Non-pigmented ciliary epithelial cell (primary cell): ENCODE data around the gene COA3.
"Not testable (repeated sequence)": the region's sequence is repeated elsewhere in the genome, so short reads cannot be mapped to it uniquely, and the experiment has no call there.

ENCODE experiments used
- DNase-seq: peaks from one replicate; pipeline ENCODE4 v3.0.0-alpha.2; 2010; ENCODE audit warnings: low read depth

Gene COA3

DNA sequence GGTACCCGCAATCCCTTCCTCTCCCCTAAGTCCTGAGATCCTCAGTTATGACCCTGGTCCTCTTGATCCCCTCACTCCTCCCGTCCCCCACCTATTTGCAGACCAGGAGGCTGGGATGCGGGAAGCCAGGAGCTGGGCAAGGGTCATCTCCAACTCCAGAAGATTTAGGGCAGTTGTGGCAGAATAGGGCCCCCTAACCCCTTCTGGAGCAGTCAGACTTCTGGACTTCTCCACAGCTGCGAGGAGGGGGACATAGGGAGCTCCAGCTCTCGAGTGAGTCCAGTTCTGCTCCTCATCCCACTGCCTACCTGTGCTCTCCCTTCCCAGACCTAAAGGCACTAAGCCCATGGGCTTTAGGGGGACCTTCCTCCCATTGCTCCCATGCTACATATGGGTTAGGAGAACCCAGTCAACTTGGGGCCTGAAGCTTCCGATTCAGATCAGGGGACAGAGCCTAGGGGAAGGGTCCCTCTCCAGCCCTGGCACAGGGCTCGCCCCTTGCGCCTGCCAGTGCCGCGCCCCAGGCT, 16.8 kb downstream of the COA3 start:
- DNase-seq = no peak

DNA sequence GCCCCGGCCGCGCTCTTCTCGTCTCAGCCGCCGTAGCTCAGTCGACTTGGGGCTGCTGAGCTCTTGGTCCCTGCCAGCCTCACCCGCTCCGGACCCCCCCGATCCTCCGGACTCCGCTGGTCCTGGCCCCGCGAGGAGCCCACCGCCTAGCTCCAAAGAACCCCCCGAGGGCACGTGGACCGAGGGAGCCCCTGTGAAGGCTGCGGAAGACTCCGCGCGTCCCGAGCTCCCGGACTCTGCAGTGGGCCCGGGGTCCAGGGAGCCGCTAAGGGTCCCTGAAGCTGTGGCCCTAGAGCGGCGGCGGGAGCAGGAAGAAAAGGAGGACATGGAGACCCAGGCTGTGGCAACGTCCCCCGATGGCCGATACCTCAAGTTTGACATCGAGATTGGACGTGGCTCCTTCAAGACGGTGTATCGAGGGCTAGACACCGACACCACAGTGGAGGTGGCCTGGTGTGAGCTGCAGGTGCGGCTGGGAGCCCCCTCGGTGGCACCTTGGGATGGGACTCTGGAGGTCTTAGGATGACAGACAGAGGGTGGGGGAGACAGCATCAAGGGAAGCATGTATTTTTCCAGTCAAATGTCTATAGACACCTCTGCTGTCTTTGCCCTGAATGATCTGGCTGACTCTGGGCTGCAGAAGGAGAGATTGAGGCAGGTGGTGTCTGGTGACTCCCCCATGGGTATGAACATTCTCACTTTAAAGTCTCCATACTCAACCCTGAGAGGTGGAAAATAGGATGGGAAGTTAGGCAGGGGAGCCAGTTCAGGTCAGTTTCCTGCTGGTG, 17.5 kb downstream of the COA3 start:
- no peak for DNase-seq

DNA sequence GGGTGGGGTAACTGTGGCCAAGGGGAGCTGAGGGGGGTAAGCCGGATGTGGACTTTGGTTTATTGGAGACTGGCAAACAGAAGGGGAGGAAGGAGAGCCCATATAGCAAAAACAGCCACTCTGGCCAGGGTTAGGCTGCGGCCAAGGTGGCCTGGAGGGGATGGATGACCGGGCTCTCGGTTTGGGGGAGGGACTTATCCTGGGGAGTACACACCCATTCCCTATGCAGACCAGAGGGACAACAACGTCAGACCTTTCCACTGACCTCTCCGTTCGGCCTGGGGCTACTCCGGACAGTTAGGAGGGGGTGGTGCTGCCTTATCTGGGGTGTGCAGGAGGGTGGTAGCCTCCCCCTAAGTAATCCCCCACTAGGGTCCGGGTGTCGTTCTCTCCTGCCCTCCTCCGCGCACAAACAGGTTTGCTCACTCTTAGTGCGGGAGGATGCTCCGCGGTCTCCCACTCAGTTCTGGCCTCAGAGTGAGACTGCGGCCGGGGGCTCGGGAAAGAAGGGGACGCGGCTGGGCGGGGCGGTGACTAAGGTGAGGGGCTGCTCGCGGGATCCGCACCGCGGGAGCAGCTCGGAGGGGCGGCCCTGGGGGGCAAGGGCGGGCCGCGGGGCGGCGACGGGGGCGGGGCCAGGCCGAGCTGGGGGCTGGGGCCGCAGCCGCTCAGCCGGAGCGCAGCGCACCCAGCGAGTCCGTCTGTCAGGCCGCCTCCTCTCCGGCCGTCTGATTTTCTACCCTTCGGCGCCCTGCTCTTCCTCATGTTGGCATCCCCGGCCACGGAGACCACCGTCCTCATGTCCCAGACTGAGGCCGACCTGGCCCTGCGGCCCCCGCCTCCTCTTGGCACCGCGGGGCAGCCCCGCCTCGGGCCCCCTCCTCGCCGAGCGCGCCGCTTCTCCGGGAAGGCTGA, 18.3 kb downstream of the COA3 start, which contains the start of gene WNK4:
Gene WNK4, plus strand, starts transcription at position 675 of the 915 bp plus-strand sequence. Its CDS starts 89 bp downstream, at position 764.
- DNase-seq = no peak

DNA sequence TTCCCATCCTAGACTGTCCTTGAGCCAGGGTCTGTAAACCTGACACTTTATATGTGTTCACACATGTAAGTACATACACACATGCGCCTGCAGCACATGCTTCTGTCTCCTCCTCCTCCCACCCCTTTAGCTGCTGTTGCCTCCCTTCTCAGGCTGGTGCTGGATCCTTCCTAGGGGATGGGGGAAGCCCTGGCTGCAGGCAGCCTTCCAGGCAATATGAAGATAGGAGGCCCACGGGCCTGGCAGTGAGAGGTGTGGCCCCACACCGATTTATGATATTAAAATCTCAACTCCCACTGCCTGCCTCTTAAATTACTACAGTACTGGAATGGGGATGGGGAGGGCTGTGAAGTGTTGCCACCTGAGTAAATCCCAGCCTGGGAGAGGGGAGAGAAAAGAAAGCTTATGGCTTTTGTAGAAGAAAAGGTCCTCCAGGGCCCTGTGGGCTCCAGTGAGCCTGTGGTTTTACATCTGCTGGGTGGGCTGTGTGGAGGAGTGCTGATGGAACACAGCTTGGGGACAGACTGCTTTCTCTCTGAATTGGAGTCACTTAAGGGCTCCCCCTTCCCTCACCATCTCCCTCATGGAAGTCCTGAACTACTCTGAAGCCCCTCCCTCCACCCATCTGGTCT, 19.1 kb downstream of the COA3 start:
- DNase-seq = no peak

DNA sequence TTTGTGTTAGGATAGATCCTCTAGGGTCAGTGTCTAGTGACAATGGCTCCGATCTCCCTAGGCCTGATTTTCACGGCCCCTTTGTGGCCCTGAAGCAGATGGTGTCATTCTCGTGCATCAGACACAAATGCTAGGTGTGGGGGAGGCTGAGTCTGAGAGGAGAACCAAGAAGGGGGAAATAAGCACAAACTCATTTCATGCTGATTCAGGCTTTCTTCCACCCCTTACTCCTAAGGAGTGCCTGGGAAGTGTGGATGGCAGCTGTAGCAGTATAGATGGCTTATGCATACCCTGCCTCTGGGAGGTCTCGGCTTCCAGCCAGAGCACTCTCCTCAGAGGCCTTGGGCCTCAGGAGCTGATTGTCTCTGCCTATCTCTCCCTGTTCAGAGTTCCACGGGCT, 19.9 kb downstream of the COA3 start:
- no peak for DNase-seq

DNA sequence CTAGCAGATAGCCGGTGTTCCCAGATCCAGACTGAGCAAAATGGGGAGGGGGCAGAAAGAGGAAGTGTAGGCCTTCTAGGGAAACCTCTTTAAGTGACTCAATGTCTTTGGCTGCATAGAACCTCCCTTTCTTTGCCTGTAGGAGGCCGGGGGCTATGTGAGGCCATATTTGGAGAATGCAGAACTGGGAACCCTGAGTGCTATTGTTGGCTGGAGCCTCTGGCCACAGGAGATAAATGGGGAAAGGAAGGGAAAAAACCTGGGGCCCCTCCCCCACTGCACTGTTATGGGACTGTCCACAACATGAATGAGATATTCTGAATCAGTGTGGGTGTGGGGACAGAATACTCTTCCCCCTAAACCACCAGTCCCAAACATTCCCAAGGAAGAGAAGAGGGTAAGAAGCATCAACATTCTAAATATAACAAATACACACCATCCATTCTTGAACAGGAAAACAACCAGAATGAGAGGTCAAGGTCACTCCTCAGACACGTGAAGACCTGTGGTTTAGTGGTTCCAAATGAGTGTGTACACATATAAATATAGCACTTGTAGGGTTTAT, 22.9 kb downstream of the COA3 start:
- no peak for DNase-seq

DNA sequence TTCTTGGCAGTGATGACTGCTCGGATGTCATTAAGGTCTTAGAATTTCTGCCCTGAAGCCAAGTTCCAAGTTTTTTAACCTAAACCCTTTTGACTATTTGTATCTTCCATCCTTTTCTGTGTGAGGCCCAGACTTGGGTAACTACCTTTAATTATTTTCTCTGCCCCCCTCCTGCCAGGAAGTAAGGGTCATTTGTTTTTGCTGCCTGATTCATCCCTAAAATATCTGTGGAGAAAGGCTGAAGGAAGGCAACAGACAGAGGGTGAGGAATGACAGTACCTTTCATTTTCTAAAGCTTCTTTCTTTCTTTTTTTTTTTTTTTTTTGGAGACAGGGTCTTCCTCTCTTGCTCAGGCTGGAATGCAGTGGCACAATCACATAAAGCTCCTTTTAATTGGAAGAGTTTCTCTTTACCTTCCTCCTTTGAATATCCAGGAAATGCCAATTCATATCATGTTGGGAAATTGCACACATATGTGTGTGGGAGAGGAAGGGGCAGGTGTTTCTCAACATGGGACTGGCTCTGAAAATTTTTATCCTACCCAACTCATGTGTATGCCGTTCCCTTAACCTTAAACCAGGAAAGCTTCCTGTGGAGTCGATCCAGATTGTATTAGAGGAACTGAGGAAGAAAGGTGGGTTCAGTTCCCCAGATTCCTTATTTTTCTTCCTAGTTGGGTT, 24.3 kb downstream of the COA3 start:
- no peak for DNase-seq

DNA sequence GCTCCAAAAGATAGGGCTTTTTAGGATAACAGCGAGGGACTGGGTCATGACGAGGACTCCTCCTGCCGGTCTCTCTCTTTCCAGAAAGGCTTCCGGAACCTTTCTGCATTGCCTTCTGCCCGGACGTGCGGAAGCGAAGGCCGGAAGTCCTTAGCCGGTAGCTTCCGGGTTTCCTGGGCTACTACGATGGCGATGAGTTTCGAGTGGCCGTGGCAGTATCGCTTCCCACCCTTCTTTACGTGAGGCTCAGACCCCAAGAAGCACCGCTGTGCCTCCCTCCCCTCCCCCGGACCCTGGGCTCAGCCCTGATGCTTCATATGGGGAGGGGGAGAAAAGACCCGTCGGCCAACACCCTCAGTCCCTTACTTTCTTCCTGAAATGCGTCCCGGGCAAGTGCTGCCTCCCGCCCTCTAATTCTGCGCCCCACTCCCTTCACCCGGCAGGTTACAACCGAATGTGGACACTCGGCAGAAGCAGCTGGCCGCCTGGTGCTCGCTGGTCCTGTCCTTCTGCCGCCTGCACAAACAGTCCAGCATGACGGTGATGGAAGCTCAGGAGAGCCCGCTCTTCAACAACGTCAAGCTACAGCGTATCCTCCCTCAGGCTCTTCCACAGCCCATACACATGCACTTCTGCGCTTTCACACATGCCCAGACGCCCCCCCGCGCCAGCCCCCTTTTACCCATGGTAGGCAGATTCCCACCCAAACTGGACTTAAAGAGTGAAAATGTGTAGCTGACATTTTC, 25.0 kb downstream of the COA3 start, which contains the start of gene VPS25:
Gene VPS25, plus strand, starts transcription at position 160 of the 746 bp plus-strand sequence. Its CDS starts 27 bp downstream, at position 187.
- no peak for DNase-seq

DNA sequence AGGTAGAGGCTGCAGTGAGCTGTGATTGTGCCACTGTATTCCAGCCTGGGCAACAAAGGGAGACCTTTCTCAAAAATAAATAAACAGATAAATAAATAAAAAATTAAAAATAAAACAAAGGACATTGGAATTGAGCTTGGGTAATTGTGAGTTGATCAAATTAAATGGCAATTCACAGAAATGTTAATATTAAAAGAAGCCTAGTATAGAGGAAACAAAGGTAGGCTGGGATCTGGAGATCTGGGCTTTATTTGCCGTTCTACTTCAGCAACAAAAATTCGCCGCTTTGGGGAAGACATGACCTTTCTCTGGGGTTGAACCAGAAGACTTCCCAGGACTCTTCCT, 25.6 kb downstream of the COA3 start:
- DNase-seq = no peak

DNA sequence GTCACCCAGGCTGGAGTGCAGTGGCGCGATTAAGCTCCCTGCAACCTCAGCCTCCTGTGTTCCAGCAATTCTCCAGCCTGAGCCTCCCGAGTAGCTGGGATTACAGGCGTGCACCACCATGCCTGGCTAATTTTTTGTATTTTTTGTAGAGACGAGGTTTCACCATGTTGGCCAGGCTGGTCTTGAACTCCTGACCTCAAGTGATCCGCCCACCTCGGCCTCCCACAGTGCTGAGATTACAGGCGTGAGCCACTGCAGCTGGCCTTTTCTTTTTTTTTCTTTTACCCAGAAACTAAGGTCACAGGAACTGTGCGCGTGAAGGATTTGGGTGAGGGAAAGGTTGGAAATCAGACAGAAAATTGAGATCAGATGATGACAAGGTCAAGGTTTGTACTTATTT, 28.5 kb downstream of the COA3 start:
- DNase-seq = not testable (repeated sequence)

DNA sequence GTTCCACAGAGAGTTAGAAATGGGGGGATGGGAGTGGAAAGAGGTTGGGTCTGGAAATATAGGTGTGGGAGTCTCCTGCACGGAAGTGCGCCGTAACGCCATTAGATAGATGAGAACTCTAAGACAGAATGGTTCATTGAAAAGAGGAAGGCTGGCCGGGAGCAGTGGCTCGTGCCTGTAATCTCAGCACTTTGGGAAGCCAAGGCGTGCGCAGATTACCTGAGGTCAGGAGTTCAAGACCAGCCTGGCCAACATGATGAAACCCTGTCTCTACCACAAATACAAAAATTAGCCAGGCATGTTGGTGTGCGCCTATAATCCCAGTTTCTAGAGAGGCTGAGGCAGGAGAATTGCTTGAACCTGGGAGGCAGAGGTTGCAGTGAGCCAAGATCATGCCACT, 30.5 kb downstream of the COA3 start:
- DNase-seq = not testable (repeated sequence)

DNA sequence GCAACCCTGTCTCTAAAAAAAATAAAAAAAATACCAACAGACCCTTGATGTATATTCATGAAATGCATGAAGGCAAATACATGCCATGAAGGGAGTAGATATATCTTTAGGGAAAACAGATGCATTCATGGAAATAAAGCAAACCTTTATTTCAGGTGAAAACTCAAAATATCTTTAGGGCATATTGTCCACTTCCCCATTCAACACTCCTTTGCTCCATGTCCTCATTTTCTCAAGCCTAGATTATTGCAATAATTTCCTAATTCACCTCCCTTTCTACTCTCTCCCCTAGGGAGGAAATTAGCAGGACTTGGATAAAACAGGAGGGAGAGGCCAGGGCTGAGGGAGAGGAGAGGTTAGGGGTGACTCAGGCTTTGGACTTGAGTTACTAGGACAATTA, 31.0 kb downstream of the COA3 start:
- no peak for DNase-seq

DNA sequence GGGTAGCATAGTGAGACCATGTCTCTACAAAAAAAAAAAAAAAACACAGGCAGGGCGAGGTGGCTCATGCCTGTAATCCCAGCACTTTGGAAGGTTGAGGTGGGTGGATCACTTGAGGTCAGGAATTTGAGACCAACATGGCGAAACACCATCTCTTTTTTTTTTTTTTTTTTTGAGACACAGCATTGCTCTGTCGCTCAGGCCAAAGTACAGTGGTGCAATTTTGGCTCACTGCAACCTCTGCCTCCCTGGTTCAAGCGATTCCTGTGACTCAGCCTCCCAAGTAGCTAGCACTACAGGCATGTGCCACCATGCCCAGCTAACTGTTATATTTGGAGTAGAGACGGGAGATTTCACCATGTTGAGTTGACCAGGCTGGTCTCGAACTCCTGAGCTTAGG, 32.4 kb downstream of the COA3 start:
- no peak for DNase-seq

DNA sequence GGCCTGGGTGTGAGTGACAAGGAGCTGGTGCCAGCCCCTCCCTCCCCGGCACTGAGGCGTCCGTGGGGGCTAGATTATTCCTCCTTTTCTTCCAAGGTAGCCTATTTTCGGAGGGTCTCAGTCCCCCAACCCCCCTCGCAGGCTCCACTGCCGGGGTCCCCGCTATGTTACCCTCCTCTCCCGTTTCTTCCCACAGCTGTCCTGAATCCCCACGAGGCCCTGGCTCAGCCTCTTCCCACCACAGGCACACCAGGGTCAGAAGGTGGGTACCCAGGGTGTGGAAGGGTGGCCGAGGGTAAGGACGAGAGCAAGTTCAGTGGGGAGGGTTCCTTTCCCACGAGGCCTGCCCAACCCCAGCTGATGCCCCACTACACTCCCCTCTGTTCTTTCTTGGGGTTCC, 36.9 kb downstream of the COA3 start:
- no peak for DNase-seq

DNA sequence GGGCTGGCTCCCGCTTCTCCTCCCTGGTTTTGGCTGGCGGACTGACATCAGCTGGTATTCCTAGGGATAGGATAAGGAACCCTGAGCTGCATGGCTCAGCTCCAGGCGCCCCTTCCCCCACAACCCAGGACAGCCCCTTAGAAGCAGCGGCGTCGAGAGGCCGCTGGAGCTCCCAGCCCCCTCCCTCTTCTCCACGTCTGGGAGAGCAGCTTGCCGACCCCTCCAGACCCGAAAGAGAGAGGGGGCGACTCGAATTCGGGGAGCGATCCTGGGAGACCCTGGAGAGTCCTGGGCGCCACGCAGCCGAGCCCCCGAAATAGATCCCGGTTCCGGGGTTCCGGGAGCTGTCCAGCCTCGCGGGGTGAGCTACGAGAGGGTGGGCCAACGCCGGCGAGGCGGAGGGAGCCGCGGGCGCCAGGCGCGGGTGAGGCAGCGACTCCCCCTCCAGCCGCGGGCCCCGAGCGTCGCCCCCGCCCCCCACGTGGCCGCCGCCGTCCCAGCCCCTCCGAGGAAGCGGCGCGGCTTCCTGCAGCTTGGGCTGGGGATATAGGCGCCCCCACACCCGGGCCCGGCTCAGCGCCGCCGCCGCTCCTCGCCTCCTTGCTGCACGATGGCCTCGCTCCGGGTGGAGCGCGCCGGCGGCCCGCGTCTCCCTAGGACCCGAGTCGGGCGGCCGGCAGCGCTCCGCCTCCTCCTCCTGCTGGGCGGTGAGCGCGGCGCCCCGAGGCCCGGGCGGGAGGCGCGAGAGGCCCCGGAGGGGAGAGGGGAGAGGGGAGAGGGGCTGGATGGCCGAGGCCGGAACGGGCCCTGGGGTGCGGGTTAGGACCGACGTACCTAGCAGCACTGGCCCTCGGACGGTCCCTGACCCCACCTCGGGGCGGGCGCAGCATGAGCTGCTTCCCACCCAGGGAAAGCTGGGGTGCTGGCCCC, 37.6 kb downstream of the COA3 start, which contains the start of gene RAMP2:
Gene RAMP2, plus strand, starts transcription at position 576 of the 930 bp plus-strand sequence. Its CDS starts 35 bp downstream, at position 611.
- DNase-seq = no peak

DNA sequence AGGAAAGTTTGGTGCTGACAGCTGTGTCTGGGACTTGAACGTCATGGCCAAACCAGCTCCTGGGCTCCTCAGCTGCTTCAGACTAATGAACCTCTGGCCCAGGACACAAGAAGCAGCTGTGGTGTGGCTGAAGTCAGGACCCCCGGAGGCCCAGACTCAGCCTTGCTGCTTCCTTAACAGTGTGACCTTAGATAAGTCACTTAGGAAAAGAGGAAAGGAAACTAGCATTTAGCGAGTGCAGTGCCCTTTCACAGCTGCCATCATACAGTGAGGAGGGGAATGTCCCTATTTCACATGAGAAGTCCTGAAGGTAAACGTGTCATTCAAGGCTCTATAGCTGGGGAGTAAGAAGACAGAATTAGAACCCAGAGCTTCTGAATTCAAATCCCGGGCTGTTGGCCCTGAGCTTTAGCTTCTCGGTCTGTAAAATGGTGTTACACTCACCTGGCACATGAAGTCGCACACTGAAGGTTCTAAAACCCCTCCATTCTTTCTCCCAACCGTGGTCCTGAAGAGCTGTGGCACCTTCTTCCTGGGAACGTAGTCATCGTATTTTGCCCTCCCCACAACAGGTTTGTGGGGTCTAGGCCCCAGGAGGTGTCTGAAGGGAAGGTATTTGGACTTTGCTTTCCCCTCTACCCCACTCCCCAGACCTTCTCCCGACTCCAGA, 38.4 kb downstream of the COA3 start:
- DNase-seq = no peak

DNA sequence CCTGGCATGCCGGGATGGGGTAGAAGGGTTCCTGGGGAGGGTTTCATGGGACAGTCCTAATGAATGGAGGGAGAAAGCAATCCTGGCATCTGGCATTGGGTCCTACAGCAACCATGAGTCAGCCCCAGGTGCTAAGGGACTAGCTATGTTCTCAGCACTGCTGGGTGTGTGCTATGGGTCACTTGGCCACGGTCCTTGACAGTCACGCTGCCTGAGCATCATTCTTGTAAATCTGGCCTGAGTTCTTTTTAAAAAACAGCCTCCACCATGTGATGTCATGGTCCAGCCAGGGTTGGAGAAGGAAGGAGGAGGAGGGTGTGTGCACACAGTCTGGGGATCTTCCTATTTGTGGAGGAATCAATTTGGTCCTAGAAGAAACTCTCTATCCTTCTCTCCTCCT, 43.7 kb downstream of the COA3 start:
- DNase-seq = no peak

DNA sequence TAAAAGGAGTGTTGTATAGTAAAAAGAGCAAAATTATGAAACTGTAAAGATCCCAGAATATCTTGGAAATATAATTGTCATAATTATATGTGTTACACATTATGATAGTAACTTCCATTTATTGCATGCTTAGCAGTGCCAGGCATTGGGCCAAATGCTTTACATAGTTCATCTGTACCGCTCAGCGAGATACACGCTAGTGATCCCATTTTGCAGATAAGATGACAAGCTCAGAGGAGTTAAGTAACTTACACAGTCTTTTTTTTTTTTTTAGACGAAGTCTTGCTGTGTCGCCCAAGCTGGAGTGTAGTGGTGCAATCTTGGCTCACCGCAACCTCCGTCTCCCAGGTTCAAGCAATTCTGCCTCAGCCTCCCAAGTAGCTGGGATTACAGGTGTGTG, 46.9 kb downstream of the COA3 start:
- DNase-seq = no peak
